Neural cell (in vitro differentiated cells): ENCODE measurements around the gene TSPAN18. TPM values are rescaled to one million over a fixed set of nuclear protein-coding genes. Genes with fewer than 3 reads are reported as not detected.

ENCODE experiments used
- H2AFZ ChIP-seq: fragments of 200-600, 300-800 bp; sonication (generic), shearing (Covaris generic); 2 replicates; pipeline ENCODE4 v1.6.0; 2014; ENCODE audit warnings: low read depth, mild to moderate bottlenecking, antibody characterized with exemption, low read length, moderate library complexity
- H3F3A ChIP-seq: fragments of 200-600 bp; shearing (Covaris generic); 2 replicates; pipeline ENCODE4 v1.6.1; 2016; ENCODE audit warnings: mild to moderate bottlenecking, moderate library complexity, mixed read lengths, antibody characterized with exemption, low read length; ENCODE audit not compliant: insufficient read depth, poor library complexity, severe bottlenecking
- H3K27ac ChIP-seq: fragments of 200-600, 300-800 bp; sonication (generic), shearing (Covaris generic); 2 replicates; pipeline ENCODE4 v1.5.1; 2014; ENCODE audit warnings: mild to moderate bottlenecking, low read length, moderate library complexity
- H3K27me3 ChIP-seq: fragments of 300-800, 200-600 bp; sonication (generic), shearing (Covaris generic); 2 replicates; pipeline ENCODE4 v1.6.0; 2014; ENCODE audit warnings: mild to moderate bottlenecking, low read depth, low read length, moderate library complexity; ENCODE audit not compliant: insufficient read depth
- H3K36me3 ChIP-seq: fragments of 300-800, 200-600 bp; sonication (generic), shearing (Covaris generic); 2 replicates; pipeline ENCODE4 v1.5.1; 2014; ENCODE audit warnings: mild to moderate bottlenecking, antibody characterized with exemption, low read length, moderate library complexity; ENCODE audit not compliant: insufficient read depth
- H3K4me2 ChIP-seq: fragments of 300-800, 200-600 bp; sonication (generic), shearing (Covaris generic); 2 replicates; pipeline ENCODE4 v1.6.0; 2014; ENCODE audit warnings: mild to moderate bottlenecking, low read length
- H3K4me3 ChIP-seq: fragments of 300-800, 200-600 bp; sonication (generic), shearing (Covaris generic); 2 replicates; pipeline ENCODE4 v1.5.1; 2014; ENCODE audit warnings: mild to moderate bottlenecking, low read length, moderate library complexity
- H3K79me2 ChIP-seq: fragments of 200-600 bp; shearing (Covaris generic); replicated peaks from 2 replicates; pipeline ENCODE4 v1.6.0; 2014; ENCODE audit warnings: mild to moderate bottlenecking, low read length, moderate library complexity; ENCODE audit not compliant: insufficient read depth
- H3K9ac ChIP-seq: fragments of 300-800, 200-600 bp; sonication (generic), shearing (Covaris generic); 2 replicates; pipeline ENCODE4 v1.6.1; 2016; ENCODE audit warnings: mild to moderate bottlenecking, low read length, mixed read lengths
- H3K9me2 ChIP-seq: fragments of 200-600 bp; shearing (Covaris generic); 2 replicates; pipeline ENCODE4 v1.6.1; 2016; ENCODE audit warnings: mild to moderate bottlenecking, low read length, mixed read lengths; ENCODE audit not compliant: insufficient read depth
- H3K9me3 ChIP-seq: fragments of 200-600, 300-800 bp; sonication (generic), shearing (Covaris generic); 2 replicates; pipeline ENCODE4 v1.6.1; 2016; ENCODE audit warnings: mild to moderate bottlenecking, mixed run types, low read length, moderate library complexity, mixed read lengths
- H4K20me1 ChIP-seq: fragments of 200-600 bp; shearing (Covaris generic); 2 replicates; pipeline ENCODE4 v1.6.1; 2016; ENCODE audit warnings: mild to moderate bottlenecking, mixed run types; ENCODE audit not compliant: insufficient read depth
- EP300 ChIP-seq: fragments of 450-650 bp; conservative IDR thresholded peaks from 2 replicates; pipeline ENCODE4 v1.6.1; 2014; ENCODE audit warnings: antibody characterized with exemption, mild to moderate bottlenecking, moderate library complexity; ENCODE audit not compliant: poor library complexity, severe bottlenecking
- EZH2 ChIP-seq: fragments of 200-600, 300-800 bp; shearing (Covaris generic), sonication (generic); IDR thresholded peaks from 2 replicates; pipeline ENCODE4 v1.6.1; 2014; ENCODE audit warnings: antibody characterized with exemption, low read length, borderline replicate concordance, mild to moderate bottlenecking; ENCODE audit not compliant: insufficient read depth, poor library complexity, severe bottlenecking
- MXI1 ChIP-seq: fragments of 450-650 bp; conservative IDR thresholded peaks from 2 replicates; pipeline ENCODE4 v1.6.1; 2014; ENCODE audit warnings: antibody characterized with exemption, mild to moderate bottlenecking; ENCODE audit not compliant: poor library complexity, severe bottlenecking
- POLR2AphosphoS5 ChIP-seq: IDR thresholded peaks from 2 replicates; pipeline ENCODE4 v1.6.1; 2012
- RAD21 ChIP-seq: fragments of 450-650 bp; conservative IDR thresholded peaks from 2 replicates; pipeline ENCODE4 v1.6.1; 2014; ENCODE audit warnings: antibody characterized with exemption, mild to moderate bottlenecking, moderate library complexity
- SMC3 ChIP-seq: fragments of 450-650 bp; conservative IDR thresholded peaks from 2 replicates; pipeline ENCODE4 v1.6.1; 2014; ENCODE audit warnings: antibody characterized with exemption, mild to moderate bottlenecking, moderate library complexity; ENCODE audit not compliant: poor library complexity
- TAF1 ChIP-seq: IDR thresholded peaks from 2 replicates; pipeline ENCODE4 v1.6.1; 2012; ENCODE audit warnings: low read depth
- polyA plus RNA-seq: library from polyadenylated mRNA; depleted of rRNA; stranded (reverse); fragments of >200 nt; gene quantifications from 2 replicates; pipeline ENCODE4 v1.2.3, GENCODE V29; 2014
- TF ChIP-seq, protein P1 (sequence below): fragments of 450-650 bp; IDR thresholded peaks from 2 replicates; pipeline ENCODE4 v1.5.1; 2014; ENCODE audit warnings: antibody characterized with exemption, mild to moderate bottlenecking, moderate library complexity; ENCODE audit not compliant: poor library complexity, severe bottlenecking
- TF ChIP-seq, protein P2 (sequence below): IDR thresholded peaks from 2 replicates; pipeline ENCODE4 v1.6.1; 2012; ENCODE audit warnings: borderline replicate concordance

TSPAN18 gene
- polyA plus RNA-seq, 1 donor from 2014 or later = 8.4 TPM

DNA sequence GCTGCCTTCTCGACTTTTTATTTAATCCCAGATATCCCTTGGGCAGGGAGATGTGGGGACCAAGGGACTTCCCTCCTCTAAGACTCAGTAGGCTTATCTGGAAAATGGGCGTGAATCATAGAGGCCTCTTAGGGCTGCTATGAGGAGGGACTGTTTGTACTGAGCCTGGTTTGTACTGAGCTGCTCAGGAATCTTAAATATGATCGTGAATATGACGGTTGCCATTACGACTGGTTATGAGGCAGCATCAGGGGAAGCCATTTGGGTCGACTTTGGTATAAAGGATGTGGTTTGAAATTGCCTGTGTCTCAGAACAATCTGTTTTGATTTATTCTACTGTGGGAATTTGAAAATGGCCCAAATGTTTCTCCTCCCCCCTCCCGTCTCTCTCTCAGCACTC, 20.6 kb downstream of the TSPAN18 start:
- Histone ChIP-seq H3K27ac (no peak overlapping the region), H3K79me2 (peaks cover 4% of the 10 kb centered on the region), H3K9me3 (no peaks in the 10 kb centered on the region), H3F3A (no peaks in the 10 kb centered on the region), H2AFZ (no peak overlapping the region), H3K27me3 (no peaks in the 10 kb centered on the region), H3K4me2 (no peak overlapping the region), H3K36me3 (no peaks in the 10 kb centered on the region), H3K4me3 (no peak overlapping the region), H3K9ac (no peak overlapping the region), H4K20me1 (no peaks in the 10 kb centered on the region), H3K9me2 (no peaks in the 10 kb centered on the region)
- TF ChIP-seq EZH2 (no peak), EP300 (no peak), POLR2AphosphoS5 (no peak), RAD21 (no peak), MXI1 (no peak), TAF1 (no peak), SMC3 (no peak)
- TF ChIP-seq, protein P1, sequence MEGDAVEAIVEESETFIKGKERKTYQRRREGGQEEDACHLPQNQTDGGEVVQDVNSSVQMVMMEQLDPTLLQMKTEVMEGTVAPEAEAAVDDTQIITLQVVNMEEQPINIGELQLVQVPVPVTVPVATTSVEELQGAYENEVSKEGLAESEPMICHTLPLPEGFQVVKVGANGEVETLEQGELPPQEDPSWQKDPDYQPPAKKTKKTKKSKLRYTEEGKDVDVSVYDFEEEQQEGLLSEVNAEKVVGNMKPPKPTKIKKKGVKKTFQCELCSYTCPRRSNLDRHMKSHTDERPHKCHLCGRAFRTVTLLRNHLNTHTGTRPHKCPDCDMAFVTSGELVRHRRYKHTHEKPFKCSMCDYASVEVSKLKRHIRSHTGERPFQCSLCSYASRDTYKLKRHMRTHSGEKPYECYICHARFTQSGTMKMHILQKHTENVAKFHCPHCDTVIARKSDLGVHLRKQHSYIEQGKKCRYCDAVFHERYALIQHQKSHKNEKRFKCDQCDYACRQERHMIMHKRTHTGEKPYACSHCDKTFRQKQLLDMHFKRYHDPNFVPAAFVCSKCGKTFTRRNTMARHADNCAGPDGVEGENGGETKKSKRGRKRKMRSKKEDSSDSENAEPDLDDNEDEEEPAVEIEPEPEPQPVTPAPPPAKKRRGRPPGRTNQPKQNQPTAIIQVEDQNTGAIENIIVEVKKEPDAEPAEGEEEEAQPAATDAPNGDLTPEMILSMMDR = no peak
- TF ChIP-seq, protein P2, sequence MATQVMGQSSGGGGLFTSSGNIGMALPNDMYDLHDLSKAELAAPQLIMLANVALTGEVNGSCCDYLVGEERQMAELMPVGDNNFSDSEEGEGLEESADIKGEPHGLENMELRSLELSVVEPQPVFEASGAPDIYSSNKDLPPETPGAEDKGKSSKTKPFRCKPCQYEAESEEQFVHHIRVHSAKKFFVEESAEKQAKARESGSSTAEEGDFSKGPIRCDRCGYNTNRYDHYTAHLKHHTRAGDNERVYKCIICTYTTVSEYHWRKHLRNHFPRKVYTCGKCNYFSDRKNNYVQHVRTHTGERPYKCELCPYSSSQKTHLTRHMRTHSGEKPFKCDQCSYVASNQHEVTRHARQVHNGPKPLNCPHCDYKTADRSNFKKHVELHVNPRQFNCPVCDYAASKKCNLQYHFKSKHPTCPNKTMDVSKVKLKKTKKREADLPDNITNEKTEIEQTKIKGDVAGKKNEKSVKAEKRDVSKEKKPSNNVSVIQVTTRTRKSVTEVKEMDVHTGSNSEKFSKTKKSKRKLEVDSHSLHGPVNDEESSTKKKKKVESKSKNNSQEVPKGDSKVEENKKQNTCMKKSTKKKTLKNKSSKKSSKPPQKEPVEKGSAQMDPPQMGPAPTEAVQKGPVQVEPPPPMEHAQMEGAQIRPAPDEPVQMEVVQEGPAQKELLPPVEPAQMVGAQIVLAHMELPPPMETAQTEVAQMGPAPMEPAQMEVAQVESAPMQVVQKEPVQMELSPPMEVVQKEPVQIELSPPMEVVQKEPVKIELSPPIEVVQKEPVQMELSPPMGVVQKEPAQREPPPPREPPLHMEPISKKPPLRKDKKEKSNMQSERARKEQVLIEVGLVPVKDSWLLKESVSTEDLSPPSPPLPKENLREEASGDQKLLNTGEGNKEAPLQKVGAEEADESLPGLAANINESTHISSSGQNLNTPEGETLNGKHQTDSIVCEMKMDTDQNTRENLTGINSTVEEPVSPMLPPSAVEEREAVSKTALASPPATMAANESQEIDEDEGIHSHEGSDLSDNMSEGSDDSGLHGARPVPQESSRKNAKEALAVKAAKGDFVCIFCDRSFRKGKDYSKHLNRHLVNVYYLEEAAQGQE = no peak

DNA sequence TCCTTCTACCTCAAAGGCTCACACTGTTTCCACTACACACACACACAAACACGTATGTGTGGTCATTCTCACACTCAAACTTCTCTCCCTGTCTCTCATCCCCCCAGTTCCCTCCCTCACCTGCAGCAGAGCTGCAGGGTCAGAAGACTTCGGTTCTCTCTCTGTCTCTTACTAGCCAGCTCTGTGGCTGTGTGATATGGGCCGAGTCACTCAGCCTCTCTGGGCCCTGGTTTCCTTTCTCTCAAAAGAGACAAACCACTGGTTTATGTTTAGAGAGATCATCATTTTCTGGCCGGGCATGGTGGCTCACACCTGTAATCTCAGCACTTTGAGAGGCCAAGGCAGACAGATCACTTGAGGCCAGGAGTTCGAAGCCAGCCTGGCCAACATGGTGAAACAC, 21.1 kb downstream of the TSPAN18 start:
- TF ChIP-seq SMC3 = no peak
- TF ChIP-seq EZH2 = no peak
- TF ChIP-seq, protein P1 = no peak
- TF ChIP-seq POLR2AphosphoS5 = no peak
- TF ChIP-seq, protein P2 = no peak
- no peak for TF ChIP-seq TAF1
- no peak for TF ChIP-seq RAD21
- no peak for TF ChIP-seq MXI1
- TF ChIP-seq EP300 = no peak
- no peaks in the 10 kb centered on the region for H3F3A ChIP-seq
- H3K9me2 ChIP-seq = no peaks in the 10 kb centered on the region
- H3K36me3 ChIP-seq = no peaks in the 10 kb centered on the region
- no peaks in the 10 kb centered on the region for H3K27me3 ChIP-seq
- H3K9ac ChIP-seq = no peak overlapping the region
- no peak overlapping the region for H3K4me2 ChIP-seq
- no peak overlapping the region for H3K27ac ChIP-seq
- no peaks in the 10 kb centered on the region for H3K9me3 ChIP-seq
- no peak overlapping the region for H2AFZ ChIP-seq
- H3K79me2 ChIP-seq = no peaks in the 10 kb centered on the region
- no peaks in the 10 kb centered on the region for H4K20me1 ChIP-seq
- no peak overlapping the region for H3K4me3 ChIP-seq
